ENCODE data around the gene MAST4. TPM values are rescaled to one million over a fixed set of nuclear protein-coding genes. Genes with fewer than 3 reads are reported as not detected.

MAST4 gene
- polyA plus RNA-seq, 1 experiment = 4.0 TPM

- CTCF ChIA-PET = interaction anchor here (0.7 to 2.5 kb wide), 5 partner anchors 8 to 322 kb away, joined by 3 to 11 read pairs (median 6); no protein-coding TSS in a partner anchor
- no peak overlapping the region for H3K4me3 ChIP-seq (ENCODE audit: low read depth, low read length)
- no peak for TF ChIP-seq CTCF (IDR thresholded peaks at IDR 0.05; ENCODE audit: insufficient read depth, low read depth, low read length)
- DNase-seq (ENCODE audit: low read depth) = no peak
- POLR2A ChIA-PET = interaction anchor here (0.6 kb wide), 1 partner anchor 12 kb away, joined by 6 read pairs; no protein-coding TSS in a partner anchor
- H3K27me3 ChIP-seq (ENCODE audit: control insufficient read depth, insufficient read depth, low read length) = peaks cover 11% of the 10 kb centered on the region
- no peaks in the 10 kb centered on the region for H3K36me3 ChIP-seq (ENCODE audit: control insufficient read depth, insufficient read depth, low read length)
Measured at GRCh38 chr5:66828046-66828547, 231.9 kb downstream of the MAST4 start.

GRCh38 chr5:66828548-66829357, 232.6 kb downstream of the MAST4 start:
- no peak for DNase-seq (ENCODE audit: low read depth)
- Histone ChIP-seq H3K36me3 (ENCODE audit: control insufficient read depth, insufficient read depth, low read length) (no peaks in the 10 kb centered on the region), H3K27me3 (ENCODE audit: control insufficient read depth, insufficient read depth, low read length) (peaks cover 13% of the 10 kb centered on the region), H3K4me3 (ENCODE audit: low read depth, low read length) (peak overlapping the region; percentile 26)
- CTCF ChIA-PET = interaction anchor here (0.7 to 2.5 kb wide), 5 partner anchors 9 to 321 kb away, joined by 3 to 11 read pairs (median 6); no protein-coding TSS in a partner anchor
- TF ChIP-seq CTCF (IDR thresholded peaks at IDR 0.05; ENCODE audit: insufficient read depth, low read depth, low read length) = no peak
- POLR2A ChIA-PET = no interaction called here

- CTCF ChIA-PET = interaction anchor here (1.8 to 2.5 kb wide), 3 partner anchors 9 to 15 kb away, joined by 3 to 11 read pairs (median 9); no protein-coding TSS in a partner anchor
- POLR2A ChIA-PET = no interaction called here
- H3K27me3 ChIP-seq (ENCODE audit: control insufficient read depth, insufficient read depth, low read length) = peaks cover 13% of the 10 kb centered on the region
- no peak for DNase-seq (ENCODE audit: low read depth)
- H3K36me3 ChIP-seq (ENCODE audit: control insufficient read depth, insufficient read depth, low read length) = no peaks in the 10 kb centered on the region
- no peak for TF ChIP-seq CTCF (IDR thresholded peaks at IDR 0.05; ENCODE audit: insufficient read depth, low read depth, low read length)
- peak overlapping the region; percentile 26 for H3K4me3 ChIP-seq (ENCODE audit: low read depth, low read length)
Measured at GRCh38 chr5:66829358-66829674, 233.1 kb downstream of the MAST4 start.

- ChIA-PET CTCF (interaction anchor here (0.8 to 2.5 kb wide), 4 partner anchors 10 to 15 kb away, joined by 3 to 9 read pairs (median 3); no protein-coding TSS in a partner anchor), POLR2A (no interaction called here)
Measured at GRCh38 chr5:66829826-66830225, 233.6 kb downstream of the MAST4 start.

More at GRCh38 chr5:66829826-66830225, 233.6 kb downstream of the MAST4 start:
- DNase-seq (ENCODE audit: low read depth) = no peak
- no peak for TF ChIP-seq CTCF (IDR thresholded peaks at IDR 0.05; ENCODE audit: insufficient read depth, low read depth, low read length)
- Histone ChIP-seq H3K27me3 (ENCODE audit: control insufficient read depth, insufficient read depth, low read length) (peaks cover 13% of the 10 kb centered on the region), H3K36me3 (ENCODE audit: control insufficient read depth, insufficient read depth, low read length) (no peaks in the 10 kb centered on the region), H3K4me3 (ENCODE audit: low read depth, low read length) (no peak overlapping the region)

All from BJ (cell line).